ENCODE data around the gene MAEA. TPM values are rescaled to one million over a fixed set of nuclear protein-coding genes. Genes with fewer than 3 reads are reported as not detected.
"Not testable (repeated sequence)": the region's sequence is repeated elsewhere in the genome, so short reads cannot be mapped to it uniquely, and the experiment has no call there.

The MAEA gene
- total and polyA plus RNA-seq, 11 donors = 38.1 to 57.2 (median 45.1) TPM

DNA sequence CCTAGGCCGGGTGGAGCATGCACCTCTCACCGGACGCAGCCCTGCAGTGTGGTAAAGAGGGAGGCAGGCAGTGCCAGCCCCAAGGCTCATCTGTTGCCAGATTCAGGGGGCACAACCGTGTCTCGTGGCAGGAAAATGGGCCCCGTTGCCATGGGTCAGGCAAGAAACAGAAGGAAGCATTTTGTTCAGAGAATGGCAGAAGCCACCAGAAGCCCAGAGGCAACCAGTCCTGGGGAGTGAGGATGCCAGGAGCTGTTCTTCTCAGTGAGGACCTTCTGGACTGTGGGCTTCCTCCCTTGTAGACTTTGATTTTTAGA lies 44.8 kb downstream of the MAEA start:
- Histone ChIP-seq H3K9me3 (no peaks in the 10 kb centered on the region), H3K4me1 (peaks cover 0 to 3% (median 0%) of the 10 kb centered on the region in 12 donors), H3K27ac (peak overlapping the region in 1 of 12 donors; percentile 28), H3K27me3 (no peaks in the 10 kb centered on the region), H3K4me3 (no peak overlapping the region), H3K36me3 (peaks cover 2 to 72% (median 67%) of the 10 kb centered on the region in 9 donors)
- intact Hi-C loops (cut with DNase I) = no loop called here
- TF ChIP-seq, protein P1, sequence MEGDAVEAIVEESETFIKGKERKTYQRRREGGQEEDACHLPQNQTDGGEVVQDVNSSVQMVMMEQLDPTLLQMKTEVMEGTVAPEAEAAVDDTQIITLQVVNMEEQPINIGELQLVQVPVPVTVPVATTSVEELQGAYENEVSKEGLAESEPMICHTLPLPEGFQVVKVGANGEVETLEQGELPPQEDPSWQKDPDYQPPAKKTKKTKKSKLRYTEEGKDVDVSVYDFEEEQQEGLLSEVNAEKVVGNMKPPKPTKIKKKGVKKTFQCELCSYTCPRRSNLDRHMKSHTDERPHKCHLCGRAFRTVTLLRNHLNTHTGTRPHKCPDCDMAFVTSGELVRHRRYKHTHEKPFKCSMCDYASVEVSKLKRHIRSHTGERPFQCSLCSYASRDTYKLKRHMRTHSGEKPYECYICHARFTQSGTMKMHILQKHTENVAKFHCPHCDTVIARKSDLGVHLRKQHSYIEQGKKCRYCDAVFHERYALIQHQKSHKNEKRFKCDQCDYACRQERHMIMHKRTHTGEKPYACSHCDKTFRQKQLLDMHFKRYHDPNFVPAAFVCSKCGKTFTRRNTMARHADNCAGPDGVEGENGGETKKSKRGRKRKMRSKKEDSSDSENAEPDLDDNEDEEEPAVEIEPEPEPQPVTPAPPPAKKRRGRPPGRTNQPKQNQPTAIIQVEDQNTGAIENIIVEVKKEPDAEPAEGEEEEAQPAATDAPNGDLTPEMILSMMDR (IDR thresholded peaks at IDR 0.05) = no peak
- no peak for TF ChIP-seq POLR2A (IDR thresholded peaks at IDR 0.05)
- ATAC-seq = no peak
- 88 to 93% (median 90%) methylated on average over 6 of the region's 6 CpGs for WGBS, 4 donors
- peak in 1 of 5 donors; percentile 17 for DNase-seq

DNA sequence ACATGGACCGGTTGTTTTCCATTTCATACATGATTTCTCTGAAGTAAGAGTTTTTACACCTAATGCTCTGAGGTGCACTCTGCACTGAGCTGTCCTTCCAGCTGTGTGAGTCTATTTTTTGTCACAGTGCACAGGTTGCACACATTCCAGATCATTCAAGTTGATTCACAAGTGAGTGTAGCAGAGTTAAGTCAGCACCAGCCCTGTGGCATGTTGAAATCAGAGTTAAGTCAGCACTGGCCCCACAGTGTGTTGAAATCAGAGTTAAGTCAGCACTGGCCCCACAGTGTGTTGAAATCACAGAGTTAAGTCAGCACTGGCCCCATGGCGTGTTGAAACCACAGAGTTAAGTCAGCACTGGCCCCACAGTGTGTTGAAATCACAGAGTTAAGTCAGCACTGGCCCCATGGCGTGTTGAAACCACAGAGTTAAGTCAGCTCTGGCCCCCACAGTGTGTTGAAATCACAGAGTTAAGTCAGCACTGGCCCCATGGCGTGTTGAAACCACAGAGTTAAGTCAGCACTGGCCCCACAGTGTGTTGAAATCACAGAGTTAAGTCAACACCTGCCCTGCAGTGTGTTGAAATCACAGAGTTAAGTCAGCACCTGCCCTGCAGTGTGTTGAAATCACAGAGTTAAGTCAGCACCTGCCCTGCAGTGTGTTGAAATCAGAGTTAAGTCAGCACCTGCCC lies 45.6 kb downstream of the MAEA start:
- not testable (repeated sequence) for H3K4me3 ChIP-seq, H3K27me3 ChIP-seq, H3K4me1 ChIP-seq, H3K9me3 ChIP-seq, ATAC-seq
- 91 to 99% (median 95%) methylated on average over 4 of the region's 4 CpGs for WGBS, 4 donors
- intact Hi-C loops (cut with DNase I) = loop anchor here in 1 of 10 donors (5.0 kb wide), 1 partner anchor 43 kb away; no protein-coding TSS in a partner anchor
- H3K27ac ChIP-seq = peak overlapping the region in 1 of 12 donors; percentile 28
- H3K36me3 ChIP-seq = peaks cover 3 to 77% (median 71%) of the 10 kb centered on the region in 9 donors
- DNase-seq = peak in 1 of 5 donors; percentile 13

DNA sequence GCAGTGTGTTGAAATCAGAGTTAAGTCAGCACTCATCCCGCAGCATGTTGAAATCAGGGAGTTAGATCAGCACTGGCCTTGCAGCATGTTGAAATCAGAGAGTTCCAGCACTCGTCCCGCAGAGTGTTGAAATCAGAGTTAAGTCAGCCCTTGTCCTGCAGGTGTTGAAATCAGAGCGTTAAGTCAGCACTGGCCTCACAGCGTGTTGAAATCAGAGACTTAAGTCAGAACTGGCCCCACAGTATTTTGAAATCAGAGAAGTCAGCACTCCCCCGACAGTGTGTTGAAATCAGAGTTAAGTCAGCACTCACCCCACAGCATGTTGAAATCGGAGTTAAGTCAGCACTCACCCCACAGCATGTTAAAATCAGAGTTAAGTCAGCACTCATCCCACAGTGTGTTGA lies 46.4 kb downstream of the MAEA start:
- peak overlapping the region in 1 of 12 donors; percentile 27 for H3K27ac ChIP-seq
- no peak overlapping the region for H3K4me3 ChIP-seq
- ATAC-seq (no peak), DNase-seq (no peak)
- H3K4me1 ChIP-seq = no peaks in the 10 kb centered on the region
- intact Hi-C loops (cut with DNase I) = loop anchor here in 1 of 10 donors (5.0 kb wide), 1 partner anchor 44 kb away; no protein-coding TSS in a partner anchor
- no peaks in the 10 kb centered on the region for H3K27me3 ChIP-seq
- no peak for TF ChIP-seq POLR2A (IDR thresholded peaks at IDR 0.05)
- TF ChIP-seq, protein P1 (IDR thresholded peaks at IDR 0.05) = no peak
- 72 to 91% (median 80%) methylated on average over 7 of the region's 7 CpGs for WGBS, 4 donors
- peaks cover 3 to 82% (median 75%) of the 10 kb centered on the region in 9 donors for H3K36me3 ChIP-seq
- H3K9me3 ChIP-seq = no peaks in the 10 kb centered on the region

DNA sequence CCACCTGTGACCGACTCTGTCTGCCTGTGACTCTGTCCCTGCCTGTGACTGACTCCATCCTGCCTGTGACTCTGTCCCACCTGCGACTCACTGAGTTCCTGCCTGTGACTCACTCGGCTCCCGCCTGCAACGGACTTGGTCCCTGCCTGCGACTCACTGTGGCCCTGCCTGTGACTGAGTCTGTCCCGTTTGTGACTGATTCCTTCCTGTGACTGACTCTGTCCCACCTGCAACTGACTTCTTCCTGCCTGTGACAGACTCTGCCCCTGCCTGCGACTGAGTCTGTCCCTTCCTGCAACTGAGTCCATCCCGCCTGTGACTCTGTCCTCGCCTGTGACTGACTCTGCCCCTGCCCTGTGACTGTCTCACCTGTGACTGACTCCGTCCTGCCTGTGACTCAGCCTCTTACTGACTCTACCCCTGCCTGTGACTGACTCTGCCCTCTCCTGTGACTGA lies 47.7 kb downstream of the MAEA start:
- 83 to 87% (median 85%) methylated on average over 11 of the region's 11 CpGs for WGBS, 4 donors
- ATAC-seq = peak in 1 of 4 donors; percentile 7

More for the DNA sequence above, 47.7 kb downstream of the MAEA start:
- Histone ChIP-seq H3K9me3 (no peaks in the 10 kb centered on the region), H3K27ac (no peak overlapping the region), H3K36me3 (peaks cover 3 to 81% (median 77%) of the 10 kb centered on the region in 9 donors), H3K27me3 (no peaks in the 10 kb centered on the region), H3K4me3 (no peak overlapping the region), H3K4me1 (no peaks in the 10 kb centered on the region)
- TF ChIP-seq, protein P1 (IDR thresholded peaks at IDR 0.05) = no peak
- TF ChIP-seq POLR2A (IDR thresholded peaks at IDR 0.05) = no peak
- intact Hi-C loops (cut with DNase I) = loop anchor here in 1 of 10 donors (5.0 kb wide), 1 partner anchor 45 kb away; no protein-coding TSS in a partner anchor
- peak in 1 of 5 donors; percentile 22 for DNase-seq
